ENCODE results near the gene FMNL1. TPM values are rescaled to one million over a fixed set of nuclear protein-coding genes. Genes with fewer than 3 reads are reported as not detected.

Gene FMNL1
- polyA plus RNA-seq, 2 of the 4 experiments (the other 2 are of a cell fraction): 8.6 to 43.9 TPM

DNA sequence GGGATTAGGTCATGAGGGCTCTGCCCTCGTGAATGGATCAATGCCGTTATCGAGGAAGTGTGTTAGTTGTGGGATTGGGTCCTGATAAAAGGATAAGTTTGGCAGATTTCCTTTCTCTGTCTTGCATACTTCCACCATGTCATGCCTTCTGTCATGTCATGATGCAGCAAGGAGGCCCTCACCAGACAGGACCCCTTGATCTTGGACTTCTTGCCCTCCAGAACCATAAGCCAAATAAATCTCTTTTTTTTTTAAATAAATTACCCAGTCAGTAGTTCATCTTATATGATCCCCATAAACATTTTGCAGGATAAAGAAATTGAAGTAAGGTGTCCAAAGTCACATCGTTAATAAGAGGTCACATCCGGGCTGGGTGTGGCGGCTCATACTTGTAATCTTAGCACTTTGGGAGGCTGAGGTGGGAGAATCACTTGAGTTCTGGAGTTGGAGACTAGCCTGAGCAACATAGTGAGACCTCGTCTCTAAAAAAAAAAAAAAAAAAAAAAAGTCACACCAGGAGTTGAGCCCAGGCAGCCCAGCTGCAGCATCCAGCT lies 34.8 kb upstream of the FMNL1 start (continued):
- TF ChIP-seq CTCF (IDR thresholded peaks at IDR 0.05): no peak
- no peak for TF ChIP-seq FOXS1 (CRISPR knock-in tag; IDR thresholded peaks at IDR 0.05)
- no peak for TF ChIP-seq KDM5A (IDR thresholded peaks at IDR 0.05)

GRCh38 chr17:45189009-45189408 lies 32.7 kb upstream of the FMNL1 start:
- no peak for DNase-seq (ENCODE audit: low read depth in 1 of 2, low spot score in 1 of 2)
- peak; percentile 49 for FAIRE-seq
- ChIA-PET CTCF (interaction anchor here (0.6 to 52.3 kb wide), 7 partner anchors 9 to 409 kb away, joined by 3 to 2147 read pairs (median 7); partner anchors contain the start of genes ACBD4, HEXIM1 and HEXIM2), POLR2A (interaction anchor here (1.2 to 3.5 kb wide), 3 partner anchors 16 to 40 kb away, joined by 3 to 35 read pairs (median 12); partner anchors contain the start of genes HEXIM1 and HEXIM2)
- Histone ChIP-seq H3K4me1 (peaks cover 44% of the 10 kb centered on the region), H3K4me3 (no peak overlapping the region), H3K9me3 (no peaks in the 10 kb centered on the region), H3K4me2 (no peak overlapping the region), H3K27ac (peak overlapping the region in 1 of 2 experiments; percentile 9; a peak in 1 of 6 replicates)
- WGBS (ENCODE audit: missing lambda C conversion rate): 73% methylated on average over 2 of the region's 2 CpGs
- TF ChIP-seq EHF (CRISPR knock-in tag; IDR thresholded peaks at IDR 0.05): no peak
- TF ChIP-seq ZNF302 (CRISPR knock-in tag; IDR thresholded peaks at IDR 0.05): no peak
- TF ChIP-seq RCOR1 (IDR thresholded peaks at IDR 0.05; ENCODE audit: low read depth, low read length): no peak
- TF ChIP-seq SMC3 (IDR thresholded peaks at IDR 0.05): no peak
- no peak for TF ChIP-seq ZSCAN20 (CRISPR knock-in tag; IDR thresholded peaks at IDR 0.05)
- TF ChIP-seq, protein P1, sequence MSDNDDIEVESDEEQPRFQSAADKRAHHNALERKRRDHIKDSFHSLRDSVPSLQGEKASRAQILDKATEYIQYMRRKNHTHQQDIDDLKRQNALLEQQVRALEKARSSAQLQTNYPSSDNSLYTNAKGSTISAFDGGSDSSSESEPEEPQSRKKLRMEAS (IDR thresholded peaks at IDR 0.05): no peak
- no peak for TF ChIP-seq NPAS2 (CRISPR knock-in tag; IDR thresholded peaks at IDR 0.05; ENCODE audit: borderline replicate concordance)
- no peak for TF ChIP-seq POLR2AphosphoS2 (conservative IDR thresholded peaks at IDR 0.05; ENCODE audit: low read length)
- ATAC-seq: no peak

- ATAC-seq (peak in 1 of 2 experiments; percentile 52; a peak in 1 of 6 replicates), DNase-seq (ENCODE audit: low read depth in 1 of 2, low spot score in 1 of 2) (no peak), FAIRE-seq (peak; percentile 94)
- ChIA-PET CTCF (interaction anchor here (0.9 to 52.3 kb wide), 9 partner anchors 13 to 271 kb away, joined by 3 to 2147 read pairs (median 4); partner anchors contain the start of genes ACBD4, HEXIM1 and HEXIM2), POLR2A (interaction anchor here (1.4 to 3.5 kb wide), 3 partner anchors 18 to 42 kb away, joined by 8 to 35 read pairs (median 12); partner anchors contain the start of genes HEXIM1 and HEXIM2)
- Histone ChIP-seq H3K4me2 (peak overlapping the region; percentile 25), H3K4me1 (peaks cover 48% of the 10 kb centered on the region), H3K9me3 (no peaks in the 10 kb centered on the region), H3K4me3 (no peak overlapping the region), H3K27ac (peak overlapping the region; percentile 58 to 86)
- 67% methylated on average over 11 of the region's 11 CpGs for WGBS (ENCODE audit: missing lambda C conversion rate)
- no peak for TF ChIP-seq POLR2A (IDR thresholded peaks at IDR 0.05; ENCODE audit: low read length)
- TF ChIP-seq CBX2 (IDR thresholded peaks at IDR 0.05; ENCODE audit: borderline replicate concordance, low read depth): no peak
- no peak for TF ChIP-seq JUNB (IDR thresholded peaks at IDR 0.05)
- TF ChIP-seq ZSCAN20 (CRISPR knock-in tag; IDR thresholded peaks at IDR 0.05): no peak
- no peak for TF ChIP-seq CBX8 (IDR thresholded peaks at IDR 0.05)
- TF ChIP-seq CEBPB (IDR thresholded peaks at IDR 0.05): no peak
- TF ChIP-seq RCOR1 (IDR thresholded peaks at IDR 0.05; ENCODE audit: low read depth, low read length): no peak
- no peak for TF ChIP-seq HOXA7 (CRISPR knock-in tag; IDR thresholded peaks at IDR 0.05)
- TF ChIP-seq HOXB13 (CRISPR knock-in tag; IDR thresholded peaks at IDR 0.05; ENCODE audit: low read depth): no peak
- no peak for TF ChIP-seq HES2 (IDR thresholded peaks at IDR 0.05)
- TF ChIP-seq EHMT2 (IDR thresholded peaks at IDR 0.05; ENCODE audit: low read depth): no peak
Observed at GRCh38 chr17:45190503-45191255, 31.0 kb upstream of the FMNL1 start.
